Esophagus muscularis mucosa (tissue), 4 donors: ENCODE measurements around the gene RUFY2. TPM values are rescaled to one million over a fixed set of nuclear protein-coding genes. Genes with fewer than 3 reads are reported as not detected.
"Not testable (repeated sequence)": the region's sequence is repeated elsewhere in the genome, so short reads cannot be mapped to it uniquely, and the experiment has no call there.

Experiments
- DNase-seq: peaks from one replicate; pipeline ENCODE4 v3.0.0-alpha.2; 2017; ENCODE audit errors: extremely low spot score
- H3K27ac ChIP-seq, 4 donors: fragments of 200-600 bp; sonication (generic); replicated peaks in 1 of 4; 1 replicate in 3 of 4; 2 replicates in 1 of 4; pipeline ENCODE4 v1.5.1; 2016 to 2019; ENCODE audit warnings: mild to moderate bottlenecking in 1 of 4
- H3K27me3 ChIP-seq, 4 donors: fragments of 200-600 bp; sonication (generic); one replicate each; pipeline versions ENCODE4 v1.5.1 to v1.6.0; 2016 to 2019
- H3K36me3 ChIP-seq, 4 donors: fragments of 200-600 bp; sonication (generic); one replicate each; pipeline ENCODE4 v1.5.1; 2016 to 2019
- H3K4me1 ChIP-seq, 4 donors: fragments of 200-600 bp; sonication (generic); one replicate each; pipeline ENCODE4 v1.5.1; 2016 to 2019
- H3K4me3 ChIP-seq, 4 donors: fragments of 200-600 bp; sonication (generic); 1 replicate in 2 of 4; 2 replicates in 2 of 4; pipeline ENCODE4 v1.5.1; 2016 to 2019; ENCODE audit warnings: mild to moderate bottlenecking in 4 of 4, moderate library complexity in 1 of 4
- H3K9me3 ChIP-seq, 4 donors: fragments of 200-600 bp; sonication (generic); 1 replicate in 3 of 4; 2 replicates in 1 of 4; pipeline ENCODE4 v1.5.1; 2016 to 2019
- EP300 ChIP-seq: sonication (generic); formaldehyde crosslinking; IDR thresholded peaks from one replicate; pipeline ENCODE4 v1.6.1; 2017; ENCODE audit warnings: antibody characterized with exemption
- POLR2A ChIP-seq: fragments of 450-650 bp; IDR thresholded peaks from one replicate; pipeline ENCODE4 v1.6.1; 2017; ENCODE audit warnings: antibody characterized with exemption, moderate library complexity, mild to moderate bottlenecking, low read depth
- POLR2AphosphoS5 ChIP-seq, 2 donors: sonication (generic); formaldehyde crosslinking; IDR thresholded peaks; one replicate each; pipeline ENCODE4 v1.6.1; 2017; ENCODE audit warnings: antibody characterized with exemption in 2 of 2
- WGBS: methylation state at CpG from one replicate; pipeline ENCODE4 v1.1.5; 2018; 5-methylcytosine and 5-hydroxymethylcytosine counted together
- intact Hi-C: fragments of 100-400 bp; cut with DNase I; formaldehyde crosslinking; loops from one replicate; pipeline ENCODE4 v1.15.1; 2023
- total RNA-seq, 4 donors: library from RNA; depleted of rRNA; stranded (reverse); fragments of >200 nt; gene quantifications; one replicate each; pipeline versions ENCODE4 v1.1.0 to v1.2.1, GENCODE V29; 2016
- TF ChIP-seq, protein P1 (sequence below), 3 experiments: fragments of 200-600 bp in 2 of 3; fragments of 450-650 bp in 1 of 3; sonication (generic) in 2 of 3; IDR thresholded peaks; one replicate each; pipeline ENCODE4 v1.5.1; 2017 to 2019; ENCODE audit warnings: antibody characterized with exemption in 3 of 3, mild to moderate bottlenecking in 2 of 3, moderate library complexity in 1 of 3

RUFY2 gene
- total RNA-seq, 4 donors from 2014 or later = 14.8 to 26.2 (median 17.8) TPM

DNA sequence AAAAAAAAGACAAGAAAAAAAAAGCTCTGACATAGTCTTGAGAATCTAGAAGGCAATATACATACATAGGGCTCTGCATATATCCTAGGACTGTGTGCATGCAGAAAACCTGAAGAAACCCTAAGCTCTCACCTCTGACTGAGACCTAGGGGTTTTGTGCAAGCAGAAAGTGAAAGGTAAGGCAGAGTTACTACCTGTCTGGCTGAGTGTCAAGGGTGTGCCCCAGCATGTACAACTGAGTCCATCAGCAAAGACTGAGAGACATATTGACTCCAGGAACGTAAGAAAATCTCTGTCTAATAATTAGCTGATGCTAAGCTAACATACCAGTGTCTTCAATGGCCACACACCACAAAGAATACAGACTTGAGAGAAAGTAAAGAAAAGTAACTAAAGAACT is 91.5 kb downstream of the RUFY2 start:
- intact Hi-C loops = no loop called here
- DNase-seq = no peak
- H3K36me3 ChIP-seq = no peaks in the 10 kb centered on the region
- H3K4me1 ChIP-seq = no peaks in the 10 kb centered on the region
- WGBS = 92% methylated on average over 1 of the region's 1 CpG
- H3K9me3 ChIP-seq = peaks cover 0 to 14% (median 8%) of the 10 kb centered on the region in 4 donors
- TF ChIP-seq EP300 = no peak
- TF ChIP-seq, protein P1, sequence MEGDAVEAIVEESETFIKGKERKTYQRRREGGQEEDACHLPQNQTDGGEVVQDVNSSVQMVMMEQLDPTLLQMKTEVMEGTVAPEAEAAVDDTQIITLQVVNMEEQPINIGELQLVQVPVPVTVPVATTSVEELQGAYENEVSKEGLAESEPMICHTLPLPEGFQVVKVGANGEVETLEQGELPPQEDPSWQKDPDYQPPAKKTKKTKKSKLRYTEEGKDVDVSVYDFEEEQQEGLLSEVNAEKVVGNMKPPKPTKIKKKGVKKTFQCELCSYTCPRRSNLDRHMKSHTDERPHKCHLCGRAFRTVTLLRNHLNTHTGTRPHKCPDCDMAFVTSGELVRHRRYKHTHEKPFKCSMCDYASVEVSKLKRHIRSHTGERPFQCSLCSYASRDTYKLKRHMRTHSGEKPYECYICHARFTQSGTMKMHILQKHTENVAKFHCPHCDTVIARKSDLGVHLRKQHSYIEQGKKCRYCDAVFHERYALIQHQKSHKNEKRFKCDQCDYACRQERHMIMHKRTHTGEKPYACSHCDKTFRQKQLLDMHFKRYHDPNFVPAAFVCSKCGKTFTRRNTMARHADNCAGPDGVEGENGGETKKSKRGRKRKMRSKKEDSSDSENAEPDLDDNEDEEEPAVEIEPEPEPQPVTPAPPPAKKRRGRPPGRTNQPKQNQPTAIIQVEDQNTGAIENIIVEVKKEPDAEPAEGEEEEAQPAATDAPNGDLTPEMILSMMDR (IDR thresholded peaks at IDR 0.05) = no peak
- H3K4me3 ChIP-seq = no peak overlapping the region
- H3K27me3 ChIP-seq = no peaks in the 10 kb centered on the region
- no peak overlapping the region for H3K27ac ChIP-seq

DNA sequence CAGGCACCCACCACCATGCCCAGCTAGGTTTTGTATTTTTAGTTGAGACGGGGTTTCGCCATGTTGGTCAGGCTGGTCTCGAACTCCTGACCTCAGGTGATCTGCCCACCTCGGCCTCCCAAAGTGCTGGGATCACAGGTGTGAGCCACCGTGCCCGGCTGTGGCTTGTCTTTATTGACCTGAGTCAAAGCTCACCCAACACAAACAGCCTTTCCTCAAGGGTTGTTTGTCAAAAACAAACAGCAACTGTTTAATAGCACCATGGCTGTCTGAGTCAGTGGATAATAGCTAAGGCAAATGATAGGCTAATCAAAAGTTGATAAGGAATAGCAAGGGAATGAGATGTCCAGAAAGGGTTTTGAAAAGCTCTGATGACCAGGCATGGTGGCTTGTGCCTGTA is 92.1 kb downstream of the RUFY2 start:
- H3K27me3 ChIP-seq, H3K27ac ChIP-seq, H3K4me1 ChIP-seq, DNase-seq, H3K4me3 ChIP-seq, intact Hi-C loops, H3K36me3 ChIP-seq: not testable (repeated sequence)
- WGBS = 100% methylated on average over 5 of the region's 6 CpGs
- peaks cover 0 to 14% (median 8%) of the 10 kb centered on the region in 4 donors for H3K9me3 ChIP-seq

DNA sequence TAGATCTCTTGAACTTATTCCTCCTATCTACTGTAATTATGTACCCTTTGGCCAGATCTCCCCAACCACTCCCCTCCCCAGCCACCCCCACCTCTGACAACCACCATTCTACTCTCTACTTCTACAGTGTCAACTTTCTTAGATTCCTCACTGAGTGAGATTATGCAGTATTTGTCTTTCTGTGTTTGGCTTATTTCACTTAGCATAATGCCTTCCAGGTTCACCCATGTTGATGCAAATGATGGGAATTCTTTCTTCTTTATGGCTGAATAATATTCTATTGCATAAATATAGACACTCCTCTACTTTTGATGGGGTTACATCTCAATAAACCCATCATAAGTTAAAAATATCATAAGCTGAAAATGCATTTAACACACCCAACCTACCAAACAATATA is 96.5 kb downstream of the RUFY2 start:
- Histone ChIP-seq H3K9me3 (no peaks in the 10 kb centered on the region), H3K36me3 (no peaks in the 10 kb centered on the region), H3K27ac (no peak overlapping the region), H3K4me1 (no peaks in the 10 kb centered on the region), H3K27me3 (no peaks in the 10 kb centered on the region), H3K4me3 (no peak overlapping the region)
- intact Hi-C loops = no loop called here
- TF ChIP-seq EP300 = no peak
- no peak for TF ChIP-seq POLR2AphosphoS5 (IDR thresholded peaks at IDR 0.05)
- DNase-seq = no peak

DNA sequence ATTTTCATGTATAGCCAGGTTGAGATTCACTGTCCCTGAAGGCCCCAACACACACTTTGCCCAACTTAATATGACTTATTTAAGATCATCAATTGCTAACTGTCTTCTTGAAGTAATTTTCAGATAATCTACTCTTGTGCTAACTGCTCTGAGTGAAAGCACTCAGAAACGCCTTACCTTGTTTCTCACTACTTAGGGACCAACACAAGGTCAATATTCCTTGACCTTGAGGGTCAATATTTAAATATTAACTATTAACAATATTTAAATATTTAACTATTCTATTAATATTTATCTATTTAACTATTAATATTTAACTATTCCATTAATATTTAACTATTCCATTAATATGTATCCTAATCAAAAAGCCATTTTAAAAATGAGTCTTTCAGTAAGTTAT is 101.2 kb downstream of the RUFY2 start:
- Histone ChIP-seq H3K27me3 (no peaks in the 10 kb centered on the region), H3K9me3 (no peaks in the 10 kb centered on the region), H3K4me3 (no peak overlapping the region), H3K27ac (no peak overlapping the region), H3K36me3 (no peaks in the 10 kb centered on the region), H3K4me1 (peaks cover 3 to 11% (median 8%) of the 10 kb centered on the region in 4 donors)
- DNase-seq = no peak
- 0% methylated on average over 1 of the region's 1 CpG for WGBS
- intact Hi-C loops = no loop called here
- TF ChIP-seq, protein P1 (IDR thresholded peaks at IDR 0.05) = no peak
- TF ChIP-seq POLR2AphosphoS5 (IDR thresholded peaks at IDR 0.05) = no peak
- no peak for TF ChIP-seq POLR2A
- TF ChIP-seq EP300 = no peak

DNA sequence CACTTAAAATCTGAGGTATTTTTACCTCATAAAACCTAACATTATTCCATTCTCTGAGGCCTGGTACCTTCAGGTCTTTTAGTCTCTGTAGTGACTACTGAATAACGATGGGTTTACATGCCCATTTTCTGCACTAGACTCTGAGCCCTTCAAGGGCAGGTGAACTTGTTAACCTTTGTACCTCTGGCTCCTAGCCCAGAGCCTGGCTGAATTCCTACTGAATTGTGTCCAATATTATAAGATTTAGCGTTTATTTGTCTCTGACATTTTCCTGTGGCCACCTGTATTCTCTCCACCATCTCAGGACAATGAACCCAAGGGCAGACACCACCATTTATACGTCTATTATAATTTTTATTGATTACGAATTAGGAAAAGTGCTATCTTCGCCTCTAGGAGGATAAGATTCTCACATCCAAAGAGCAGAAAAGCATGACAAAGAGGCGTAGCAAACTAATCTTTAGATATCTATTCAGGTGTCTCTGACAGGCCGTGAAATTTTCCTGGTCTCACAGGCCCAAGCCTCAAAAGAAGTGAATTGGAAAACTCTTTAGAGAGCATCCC is 103.1 kb downstream of the RUFY2 start:
- peaks cover 3 to 11% (median 8%) of the 10 kb centered on the region in 4 donors for H3K4me1 ChIP-seq
- intact Hi-C loops = loop anchor here (2.0 kb wide), 1 partner anchor 91 kb away; no protein-coding TSS in a partner anchor
- no peak for DNase-seq
- no peaks in the 10 kb centered on the region for H3K9me3 ChIP-seq
- no peaks in the 10 kb centered on the region for H3K27me3 ChIP-seq
- H3K4me3 ChIP-seq = no peak overlapping the region
- 68% methylated on average over 7 of the region's 7 CpGs for WGBS
- no peak overlapping the region for H3K27ac ChIP-seq
- TF ChIP-seq POLR2A (no peak), POLR2AphosphoS5 (IDR thresholded peaks at IDR 0.05) (no peak), EP300 (no peak)
- TF ChIP-seq, protein P1 (IDR thresholded peaks at IDR 0.05) = no peak
- H3K36me3 ChIP-seq = no peaks in the 10 kb centered on the region

DNA sequence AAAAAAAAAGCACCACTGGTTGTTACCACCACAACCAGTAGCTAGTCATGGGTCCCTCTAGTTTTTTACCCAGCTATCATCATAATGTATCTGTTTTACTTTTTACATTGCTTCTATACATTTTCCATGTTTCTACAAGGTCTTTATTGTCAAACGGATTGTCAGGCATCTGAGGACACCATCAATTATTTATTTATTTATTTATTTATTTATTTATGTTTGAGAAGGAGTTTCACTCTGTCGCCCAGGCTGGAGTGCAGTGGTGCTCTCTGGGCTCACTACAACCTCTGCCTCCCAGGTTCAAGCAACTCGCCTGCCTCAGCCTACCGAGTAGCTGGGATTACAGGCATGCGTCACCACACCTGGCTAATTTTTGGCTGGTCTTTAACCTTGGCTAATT is 104.2 kb downstream of the RUFY2 start:
- 71% methylated on average over 5 of the region's 5 CpGs for WGBS
- TF ChIP-seq POLR2AphosphoS5 (IDR thresholded peaks at IDR 0.05) (no peak), POLR2A (no peak), EP300 (no peak)
- TF ChIP-seq, protein P1 (IDR thresholded peaks at IDR 0.05) = no peak
- intact Hi-C loops = loop anchor here (2.0 kb wide), 1 partner anchor 90 kb away; no protein-coding TSS in a partner anchor
- peaks cover 3 to 11% (median 8%) of the 10 kb centered on the region in 4 donors for H3K4me1 ChIP-seq
- H3K9me3 ChIP-seq = no peaks in the 10 kb centered on the region
- H3K36me3 ChIP-seq = no peaks in the 10 kb centered on the region
- no peaks in the 10 kb centered on the region for H3K27me3 ChIP-seq
- no peak for DNase-seq
- no peak overlapping the region for H3K4me3 ChIP-seq
- H3K27ac ChIP-seq = no peak overlapping the region
